Stimulated activated CD4-positive, alpha-beta T cell treated with anti-CD3 and anti-CD28 coated beads, Interleukin-4, amount 100 ng/mL, for 4 hours (primary cell): ENCODE results near the gene DENND1C.
A peak's percentile ranks its signal among the peaks of the same experiment; 100 is the strongest.

Source experiments
- DNase-seq, 2 experiments: peaks; one replicate each; pipeline ENCODE4 v3.0.0-alpha.2; 2020

DENND1C gene

DNA sequence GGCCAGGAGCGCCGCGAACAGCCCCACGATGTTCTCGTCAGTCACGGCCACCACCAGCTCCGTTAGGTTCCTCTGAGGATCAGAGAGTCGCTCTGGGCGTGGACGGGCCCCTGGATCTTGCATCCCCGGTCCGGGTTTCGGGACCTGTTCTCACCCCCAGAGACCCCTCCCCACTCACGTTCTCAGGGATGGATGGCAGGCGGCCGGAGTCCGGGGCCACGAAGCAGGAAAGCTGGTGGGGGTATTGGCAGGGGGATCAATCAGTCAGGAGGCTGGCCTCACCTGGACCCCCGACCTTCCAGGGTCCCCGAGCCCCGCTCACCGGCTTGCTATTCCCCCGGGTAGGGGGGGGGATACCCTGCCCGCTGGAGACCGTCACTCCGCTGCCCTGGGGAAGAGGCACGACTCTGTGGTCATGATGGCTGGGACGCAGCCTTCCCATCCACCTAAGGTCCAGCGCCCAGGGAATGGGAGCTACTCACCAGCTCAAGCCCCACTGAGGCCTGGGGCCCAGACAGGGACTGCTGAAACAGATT, 4.6 kb downstream of the DENND1C start:
- no peak for DNase-seq

DNA sequence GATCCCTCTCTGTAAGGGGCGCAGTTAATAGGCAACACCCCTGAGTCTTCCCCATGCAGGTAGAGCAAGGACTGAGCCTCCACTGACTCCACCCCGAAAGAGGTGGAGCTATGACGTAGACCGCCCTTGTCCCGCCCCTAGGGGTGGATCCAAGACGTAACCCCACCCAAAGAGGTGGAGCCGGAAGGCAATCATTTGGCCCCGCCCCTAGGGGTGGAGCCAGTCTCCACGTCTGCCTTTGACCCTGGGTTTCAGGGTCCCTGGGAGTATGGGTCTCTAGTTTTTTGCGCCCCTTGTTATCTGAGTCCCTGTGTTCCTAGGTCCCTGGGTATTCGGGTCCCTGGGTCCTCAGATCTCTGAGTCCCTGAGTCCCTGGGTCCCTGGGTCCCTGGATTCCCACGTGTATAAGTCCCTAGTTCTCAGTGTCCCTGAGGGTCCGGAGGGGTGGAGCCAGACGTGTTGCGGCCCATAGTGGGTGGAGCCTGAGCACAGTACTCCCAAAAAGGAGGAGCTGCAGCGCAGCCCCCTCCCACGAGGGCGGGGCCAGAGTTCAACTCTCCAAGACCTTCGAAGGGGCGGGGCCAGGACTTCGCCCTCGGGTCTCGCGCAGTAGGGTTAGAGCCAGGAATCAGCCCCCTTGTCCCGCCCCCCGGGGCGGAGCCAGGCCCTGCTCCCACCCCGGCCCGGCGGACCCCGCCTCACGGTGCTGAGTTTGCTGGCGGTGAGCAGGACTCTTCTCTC, 5.3 kb downstream of the DENND1C start:
- DNase-seq, result peak; percentile 34 to 44

DNA sequence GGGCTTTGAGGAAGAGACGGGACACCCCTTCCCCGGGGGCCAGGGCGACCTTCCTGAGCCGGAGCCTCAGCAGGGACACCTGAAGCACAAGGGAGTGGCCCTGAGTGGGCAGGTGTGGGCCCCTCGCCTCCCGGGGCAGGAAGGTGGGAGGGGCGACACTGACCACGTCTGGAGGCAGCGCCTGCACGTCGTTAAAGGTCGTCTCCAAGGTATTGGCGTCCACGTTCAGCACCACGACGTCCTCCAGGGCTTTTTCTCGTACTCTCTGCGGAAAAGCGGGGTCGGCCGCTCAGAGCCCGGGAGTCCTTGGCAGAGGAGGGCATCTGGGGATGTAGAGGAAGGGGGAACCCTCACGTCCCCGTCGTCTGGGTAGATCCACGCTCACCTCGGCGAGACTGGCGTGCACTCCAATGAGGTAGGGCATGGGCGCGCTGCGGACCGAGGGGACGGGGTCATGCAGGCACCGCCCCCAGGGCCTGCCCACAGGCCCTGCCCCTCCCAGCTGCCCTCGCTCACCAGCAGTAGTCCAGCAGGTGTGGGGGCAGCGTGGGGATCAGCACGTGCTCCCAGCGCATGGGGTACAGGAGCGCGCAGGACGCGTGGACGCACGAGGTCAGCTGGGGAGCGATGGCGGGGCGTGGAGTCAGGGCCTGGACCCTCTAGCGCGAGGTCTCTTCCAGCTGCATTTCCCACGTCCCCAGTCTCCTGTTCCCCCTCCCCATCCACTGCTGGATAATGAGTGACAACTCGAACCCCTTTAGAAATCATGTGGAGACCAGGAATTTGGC, 6.1 kb downstream of the DENND1C start:
- no peak for DNase-seq

DNA sequence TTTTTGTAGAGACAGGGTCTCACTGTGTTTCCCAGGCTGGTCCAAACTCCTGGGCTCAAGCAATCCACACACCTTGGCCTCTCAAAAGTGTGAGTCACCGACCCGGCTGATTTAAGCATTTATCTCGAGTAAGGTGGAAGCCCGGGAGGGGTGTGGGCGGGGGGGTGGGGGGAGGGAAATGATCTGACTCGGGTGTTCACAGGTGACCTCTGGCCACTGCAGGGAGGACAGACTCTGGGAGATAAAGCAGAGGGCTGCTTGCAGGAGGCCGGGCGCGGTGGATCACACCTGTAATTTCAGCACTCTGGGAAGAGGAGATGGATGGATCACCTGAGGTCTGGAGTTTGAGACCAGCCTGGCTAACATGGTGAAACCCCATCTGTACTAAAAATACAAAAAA, 7.9 kb downstream of the DENND1C start:
- DNase-seq, result no peak

DNA sequence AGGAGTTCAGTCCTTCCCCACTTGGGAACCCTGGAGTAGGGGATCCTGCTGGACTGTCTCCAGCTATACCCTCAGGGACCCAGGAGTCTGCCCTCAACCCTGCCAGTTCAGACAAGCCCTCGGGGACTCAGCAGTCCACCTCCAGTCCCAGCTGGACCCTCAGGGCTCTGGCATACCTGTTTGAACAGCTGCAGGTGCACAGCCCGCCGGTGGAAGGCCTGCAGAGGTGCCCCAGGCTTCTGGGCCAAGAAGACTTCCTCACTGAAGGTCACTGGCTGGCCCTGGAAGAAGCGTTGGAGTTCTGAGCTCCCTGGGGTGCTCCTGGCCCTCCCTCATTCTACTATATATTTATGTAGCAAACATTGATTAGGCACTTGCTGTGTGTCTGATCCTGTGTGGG, 8.9 kb downstream of the DENND1C start:
- DNase-seq, result no peak

DNA sequence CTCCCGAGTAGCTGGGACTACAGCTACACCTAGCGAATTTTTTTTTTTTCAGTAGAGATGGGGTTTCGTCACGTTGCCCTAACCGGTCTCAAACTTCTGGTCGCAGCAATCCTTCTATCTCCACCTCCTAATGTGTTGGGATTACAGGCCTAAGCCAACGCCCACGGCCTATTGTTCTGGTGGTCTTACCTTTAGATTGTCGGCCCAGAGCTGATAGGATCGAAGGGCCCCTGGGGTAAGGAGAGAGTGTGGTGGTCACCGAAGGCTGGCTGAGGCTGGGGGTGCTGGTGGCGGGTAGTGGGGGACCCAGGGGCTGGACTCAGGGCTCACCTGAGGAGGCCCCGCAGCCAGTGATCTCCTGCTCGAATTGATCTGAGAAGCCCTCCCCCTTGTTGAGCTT, 10.5 kb downstream of the DENND1C start:
- no peak for DNase-seq

DNA sequence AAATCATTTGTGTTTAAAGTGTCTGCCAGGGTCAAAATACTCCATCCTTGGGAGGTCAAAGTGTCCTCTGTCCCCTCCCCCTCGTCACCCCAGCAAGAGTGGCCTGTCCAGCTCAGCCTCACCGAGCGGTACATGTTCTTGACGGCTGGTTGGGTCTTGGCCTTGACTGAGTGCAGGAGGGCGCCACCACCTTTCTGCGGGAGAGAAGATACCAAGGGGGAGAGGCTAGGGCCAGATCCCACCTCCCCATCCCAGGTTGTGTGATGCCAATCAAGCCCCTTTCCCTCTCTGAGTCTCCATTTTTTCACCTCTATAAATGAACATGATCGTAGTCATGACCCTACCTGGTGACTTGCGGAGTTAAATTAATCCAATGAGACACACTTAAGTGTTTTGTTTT, 11.4 kb downstream of the DENND1C start:
- DNase-seq, result no peak

DNA sequence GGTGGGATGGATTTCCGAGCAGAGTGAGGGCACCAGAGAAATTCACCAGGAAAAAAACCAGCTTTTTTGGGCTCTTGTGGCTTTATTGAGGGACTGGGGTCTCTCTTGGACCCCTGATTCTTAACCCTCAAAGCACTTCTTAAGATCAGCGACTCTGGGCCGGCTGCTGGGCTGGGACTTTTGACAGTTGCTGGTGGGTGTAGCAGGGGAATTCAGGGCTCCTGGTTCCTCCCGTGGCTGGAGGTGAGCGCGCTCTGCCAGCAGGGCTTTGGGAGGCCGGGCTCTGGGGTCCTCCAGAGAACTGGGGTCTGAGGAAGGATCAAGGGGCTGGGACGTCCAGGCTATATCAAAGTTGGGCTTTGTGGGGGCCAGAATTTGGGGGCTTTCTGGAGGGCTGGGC, 14.2 kb downstream of the DENND1C start:
- no peak for DNase-seq

DNA sequence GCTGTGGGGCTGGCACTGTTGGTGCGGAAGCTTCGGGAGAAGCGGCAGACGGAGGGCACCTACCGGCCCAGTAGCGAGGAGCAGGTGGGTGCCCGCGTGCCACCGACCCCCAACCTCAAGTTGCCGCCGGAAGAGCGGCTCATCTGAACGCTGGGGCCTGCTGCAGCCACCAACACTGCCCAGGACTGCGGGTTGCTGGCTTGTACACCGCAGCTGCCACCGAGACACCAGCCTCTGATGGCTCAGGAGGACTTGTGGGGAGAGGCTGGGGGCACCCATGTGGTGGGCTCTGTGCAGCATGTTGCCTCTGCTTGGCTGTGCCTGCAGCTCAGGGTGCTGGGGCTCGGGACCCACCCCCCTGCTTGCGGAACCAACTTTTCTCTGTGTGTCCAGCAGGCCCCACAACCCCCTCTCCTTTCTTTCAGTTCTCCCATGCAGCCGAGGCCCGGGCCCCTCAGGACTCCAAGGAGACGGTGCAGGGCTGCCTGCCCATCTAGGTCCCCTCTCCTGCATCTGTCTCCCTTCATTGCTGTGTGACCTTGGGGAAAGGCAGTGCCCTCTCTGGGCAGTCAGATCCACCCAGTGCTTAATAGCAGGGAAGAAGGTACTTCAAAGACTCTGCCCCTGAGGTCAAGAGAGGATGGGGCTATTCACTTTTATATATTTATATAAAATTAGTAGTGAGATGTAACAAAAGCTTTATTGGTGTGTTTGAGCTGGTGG, 14.9 kb downstream of the DENND1C start:
- DNase-seq, result no peak

DNA sequence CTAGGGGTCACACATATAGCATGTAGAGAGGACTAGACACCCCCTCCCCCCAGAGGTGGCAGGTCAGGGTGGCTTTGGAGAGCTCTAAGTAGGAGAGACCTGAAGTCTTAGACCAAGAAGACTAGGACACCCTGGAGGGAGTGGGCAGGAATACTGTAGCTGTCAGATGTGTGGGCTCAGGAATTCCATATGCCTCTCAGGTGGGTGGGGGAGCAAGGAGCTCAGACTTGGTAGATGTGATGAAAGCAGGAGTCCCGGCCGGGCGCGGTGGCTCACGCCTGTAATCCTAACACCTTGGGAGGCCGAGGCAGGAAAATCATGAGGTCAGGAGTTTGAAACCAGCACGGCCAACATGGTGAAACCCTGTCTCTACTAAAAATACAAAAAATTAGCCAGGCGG, 15.9 kb downstream of the DENND1C start:
- DNase-seq, result no peak

DNA sequence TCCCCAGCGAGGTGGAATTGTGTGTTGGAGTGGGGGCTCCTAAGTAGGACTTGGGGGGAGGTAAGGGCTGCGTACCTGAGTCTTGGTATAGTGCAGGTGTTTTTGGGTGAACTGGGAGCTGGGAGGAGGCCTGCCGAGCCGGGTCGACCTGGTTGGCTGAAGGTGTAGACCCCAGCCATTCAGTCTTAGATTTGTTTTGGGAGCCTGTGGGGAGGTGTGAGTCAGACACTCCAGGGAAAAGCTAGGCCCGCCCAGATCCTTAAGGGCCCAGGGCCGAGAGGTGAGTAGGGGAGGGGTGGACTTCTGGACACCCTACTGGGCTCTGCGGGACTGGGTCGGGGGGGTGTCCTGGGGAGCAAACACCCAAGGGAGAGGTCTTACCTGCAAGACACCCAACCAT, 16.6 kb downstream of the DENND1C start:
- DNase-seq, result no peak

DNA sequence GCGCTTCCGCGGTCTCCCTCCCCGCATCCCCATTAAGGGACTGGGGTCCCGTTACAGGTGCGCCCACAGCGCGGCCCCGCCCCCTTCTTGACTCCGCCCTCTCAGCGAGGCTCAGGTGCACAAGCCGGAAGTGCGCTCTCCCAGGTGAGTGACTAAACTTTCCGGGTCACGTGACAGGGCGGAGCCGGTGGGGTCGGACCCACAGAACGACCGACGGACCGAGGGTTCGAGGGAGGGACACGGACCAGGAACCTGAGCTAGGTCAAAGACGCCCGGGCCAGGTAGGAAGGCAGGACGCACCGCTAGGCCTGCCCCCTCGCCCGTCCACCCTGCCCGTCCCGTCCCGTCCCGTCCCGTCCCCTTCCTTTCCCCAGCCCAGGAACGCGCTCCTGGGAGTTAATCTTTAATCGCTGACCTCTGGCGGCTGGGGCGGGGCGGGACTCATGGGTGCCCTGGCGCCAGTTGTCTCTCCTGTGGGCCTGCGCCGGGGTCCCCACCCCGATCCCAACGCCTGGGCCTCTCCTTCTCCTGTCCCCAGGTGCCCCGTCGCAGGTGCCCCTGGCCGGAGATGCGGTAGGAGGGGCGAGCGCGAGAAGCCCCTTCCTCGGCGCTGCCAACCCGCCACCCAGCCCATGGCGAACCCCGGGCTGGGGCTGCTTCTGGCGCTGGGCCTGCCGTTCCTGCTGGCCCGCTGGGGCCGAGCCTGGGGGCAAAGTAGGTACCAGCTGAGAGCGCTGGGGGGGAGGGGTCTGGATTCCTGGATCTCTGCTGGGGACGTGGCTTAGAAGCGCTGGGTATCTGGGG, 17.3 kb downstream of the DENND1C start, which contains the start of gene CRB3:
CRB3 (plus strand) TSS at position 202 of the 804 bp plus-strand sequence; CDS start at position 633, 431 bp downstream.
- DNase-seq, result peak; percentile 41 to 63

DNA sequence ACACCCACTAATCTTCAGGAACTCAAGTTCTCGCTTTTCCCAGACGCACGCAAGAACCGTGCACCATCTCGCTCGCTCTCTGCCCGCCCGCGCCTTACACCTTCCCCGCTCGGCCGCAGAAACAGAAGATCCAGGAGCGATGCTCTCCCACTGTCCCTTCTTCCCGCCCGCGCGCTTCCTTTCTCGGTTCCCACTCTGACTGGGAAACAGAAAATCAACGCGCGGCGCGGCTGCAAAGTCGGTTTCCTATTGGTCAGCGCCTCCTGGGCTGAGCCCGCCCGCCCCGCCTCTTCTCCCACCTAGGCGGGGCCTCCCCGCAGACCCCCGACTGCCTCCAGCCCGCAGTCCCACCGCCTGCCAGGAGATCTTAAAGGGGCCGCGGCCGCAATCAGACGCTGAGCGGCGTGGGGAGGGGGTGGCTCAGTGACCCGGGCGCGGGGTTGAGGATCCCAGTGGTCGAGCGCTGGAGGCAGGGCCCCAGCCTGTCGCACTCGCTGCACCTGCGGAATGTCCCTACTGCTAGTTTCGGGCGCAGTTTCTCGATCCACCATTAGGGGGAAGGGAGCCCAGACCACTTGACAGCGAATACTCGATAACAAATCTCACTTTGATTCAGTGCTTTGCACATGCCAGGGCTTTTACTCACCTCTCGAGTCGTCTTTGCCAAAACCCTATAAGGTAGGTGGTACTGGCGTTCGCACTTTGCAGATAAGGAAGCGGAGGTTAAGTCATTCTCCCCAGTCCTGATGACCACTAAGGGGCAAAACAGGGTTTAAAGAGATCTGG, 21.3 kb downstream of the DENND1C start:
- peak; percentile 96 for DNase-seq

DNA sequence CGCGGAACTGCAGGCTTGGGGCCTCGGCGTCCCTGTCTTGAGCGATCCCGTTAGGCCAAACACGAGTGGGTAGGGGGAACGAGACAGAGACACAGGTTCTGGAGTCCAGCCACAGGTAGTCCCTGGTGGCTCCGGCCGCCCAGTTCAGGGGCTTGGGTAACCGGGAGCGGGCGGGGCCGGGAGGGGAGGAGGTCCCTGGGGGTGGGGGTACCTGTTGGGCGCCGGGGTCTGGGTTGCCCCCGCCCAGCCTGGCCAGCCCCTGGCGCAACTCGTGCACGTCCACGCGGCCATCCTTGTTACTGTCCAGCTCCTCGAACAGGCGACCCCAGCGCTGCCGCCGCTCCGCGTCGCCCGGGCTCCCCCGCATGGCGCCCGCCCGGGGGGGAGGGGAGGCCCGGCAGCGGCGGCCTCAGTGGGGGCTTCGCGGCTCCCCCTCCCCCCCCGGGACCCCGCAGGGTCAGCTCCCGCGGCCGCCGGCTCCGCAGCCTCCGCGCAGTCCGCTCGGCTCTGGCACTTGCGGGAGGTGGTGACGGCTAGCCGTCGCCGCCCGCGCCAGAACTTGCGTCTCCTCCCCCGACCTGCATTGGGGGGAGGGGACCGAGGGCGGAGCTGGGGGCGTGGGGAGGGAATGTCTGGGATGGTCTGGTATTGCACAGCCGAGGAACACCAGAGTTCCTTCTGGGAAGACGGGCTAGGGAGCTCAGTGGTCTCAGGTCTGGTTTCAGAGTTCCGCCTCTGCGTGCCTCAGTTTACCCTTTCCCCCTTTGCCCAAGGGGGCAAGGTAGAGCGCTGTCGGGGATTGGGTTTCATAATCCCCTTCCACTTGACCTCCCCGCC, 22.1 kb downstream of the DENND1C start, which contains the start of gene SLC25A23:
SLC25A23 (minus strand) TSS at position 531 of the 837 bp plus-strand sequence; CDS start at position 367, 164 bp downstream.
- peak; percentile 53 to 66 for DNase-seq

DNA sequence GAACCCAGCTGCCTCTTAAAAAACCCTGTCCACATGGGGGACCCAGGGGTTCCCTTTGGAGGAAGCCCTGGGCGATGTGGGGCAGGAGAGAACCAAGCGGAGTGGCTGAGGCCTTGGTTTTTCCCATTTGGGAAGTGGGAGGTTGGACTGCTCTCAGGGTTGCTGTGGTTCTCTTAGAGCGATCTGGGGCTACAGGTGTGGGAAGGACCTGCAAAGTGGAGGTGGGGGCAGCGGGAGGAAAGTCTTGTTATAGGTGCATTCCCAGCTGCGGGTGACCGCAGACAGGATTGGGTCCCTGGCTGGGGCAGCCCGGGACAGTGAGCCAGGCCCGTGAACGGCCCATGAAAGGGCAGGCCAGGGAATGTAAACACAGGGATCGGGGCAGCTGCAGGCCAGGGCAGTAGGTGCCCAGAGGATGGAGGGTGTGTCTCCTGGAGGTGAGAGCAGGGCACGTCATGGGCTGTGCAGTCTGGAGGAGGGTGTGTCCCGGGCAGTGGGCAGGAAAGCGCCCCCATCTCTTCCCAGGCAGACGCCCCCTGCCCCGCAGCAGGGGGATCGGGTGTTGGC, 22.8 kb downstream of the DENND1C start:
- DNase-seq, result no peak

DNA sequence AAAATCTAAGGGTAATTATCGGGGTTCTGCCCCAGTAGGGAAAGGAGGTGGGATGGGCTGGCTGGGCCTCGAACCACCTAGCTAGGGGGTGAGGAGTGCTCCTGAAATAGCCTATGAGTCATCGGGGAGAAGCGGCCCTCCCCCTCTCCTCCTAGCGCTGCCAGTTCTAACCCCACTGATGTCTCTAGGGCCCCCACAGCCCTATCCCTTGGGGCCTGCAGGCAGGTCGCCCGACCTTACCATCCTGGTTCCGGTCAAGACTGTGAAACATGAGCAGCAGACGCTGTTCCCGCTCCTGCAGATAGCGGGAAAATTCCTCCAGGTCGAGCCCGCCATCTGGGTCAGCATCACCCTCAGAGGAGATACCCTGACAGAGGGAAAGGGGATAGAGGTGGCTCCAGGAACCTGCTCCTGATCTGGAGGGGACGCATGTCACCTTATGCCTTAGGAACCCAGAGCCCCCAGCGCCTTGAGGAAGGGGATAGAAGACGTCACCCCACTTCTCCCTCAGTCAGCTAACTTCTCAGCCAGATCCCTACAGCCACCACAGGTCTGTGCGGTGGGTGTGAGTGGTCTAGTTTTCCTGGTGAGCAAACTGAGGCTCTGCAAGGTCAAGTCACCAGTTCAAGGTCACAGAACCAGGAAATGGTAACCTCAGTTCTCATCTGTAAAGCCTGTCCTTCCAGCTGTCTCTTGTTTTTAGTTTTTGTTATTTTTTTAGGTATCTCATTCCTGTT, 23.5 kb downstream of the DENND1C start:
- DNase-seq, result no peak

DNA sequence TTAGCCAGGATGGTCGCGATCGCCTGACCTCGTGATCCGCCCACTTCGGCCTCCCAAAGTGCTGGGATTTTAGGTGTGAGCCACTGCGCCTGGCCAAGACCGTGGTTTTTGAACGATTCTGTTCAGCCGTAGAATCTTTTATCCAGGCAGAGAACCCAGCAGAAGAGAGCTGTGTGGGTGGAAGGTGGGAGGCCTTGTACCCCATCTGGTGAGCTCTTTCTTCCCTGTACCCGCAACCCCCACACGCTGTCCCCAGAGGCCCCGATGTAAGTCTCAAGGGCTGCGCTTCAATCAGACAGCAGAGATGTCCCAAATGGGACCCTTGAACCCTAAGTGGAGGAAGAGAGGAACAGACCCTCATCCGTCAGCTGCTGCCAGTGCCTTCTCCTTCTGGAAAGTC, 25.7 kb downstream of the DENND1C start:
- DNase-seq, result no peak

DNA sequence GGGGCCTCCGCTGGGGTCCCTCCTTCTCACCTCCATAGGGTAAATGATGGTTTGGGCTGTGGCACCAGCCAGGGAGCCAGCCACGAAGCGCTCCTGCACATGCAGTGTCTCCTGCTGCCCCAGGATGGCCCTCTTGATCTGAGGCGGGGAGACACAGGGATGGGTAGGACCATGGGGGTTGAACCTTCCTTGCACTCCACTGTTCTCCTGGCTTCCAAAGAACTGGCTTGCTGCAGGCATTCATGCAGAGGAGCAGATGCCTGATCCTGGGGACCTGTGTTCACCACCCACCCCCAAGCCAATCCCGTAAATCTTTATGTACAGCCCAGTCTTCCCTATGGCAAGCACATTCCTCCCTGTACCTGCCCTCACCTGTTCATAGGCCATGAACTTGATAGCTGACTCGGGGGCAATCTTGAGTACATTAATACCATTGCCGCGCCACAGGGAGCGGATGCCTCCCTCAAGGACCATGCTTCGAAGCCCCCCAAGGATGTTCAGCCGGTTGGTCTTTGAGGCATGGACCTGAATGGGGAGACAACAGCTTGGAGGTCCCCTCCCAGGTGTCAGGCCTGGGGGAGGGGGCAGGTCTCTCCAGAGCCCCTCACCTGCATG, 27.5 kb downstream of the DENND1C start:
- no peak for DNase-seq

DNA sequence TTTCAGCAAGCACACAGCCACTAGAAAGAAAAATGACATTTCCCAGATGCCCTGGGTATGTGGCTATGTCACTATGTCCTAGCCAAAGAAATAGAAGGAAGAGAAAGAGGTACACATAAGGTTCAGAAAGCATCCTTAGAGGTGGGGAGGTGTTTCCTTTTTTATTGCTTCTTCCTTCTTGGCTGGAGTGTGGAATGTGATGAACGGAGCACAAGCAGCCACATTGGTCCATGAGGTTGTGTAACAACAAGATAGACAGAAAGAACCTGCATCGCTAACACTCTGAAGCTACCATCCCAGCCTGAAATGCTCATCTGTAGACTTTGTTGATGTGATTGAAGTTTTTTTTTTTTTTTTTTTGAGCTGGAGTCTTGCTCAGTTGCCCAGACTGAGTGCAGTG, 28.7 kb downstream of the DENND1C start:
- no peak for DNase-seq
